CD4-positive, alpha-beta T cell treated with Interleukin-6 for 4 hours (primary cell): ENCODE data around the gene ABHD11.
"Not testable (repeated sequence)": the region's sequence is repeated elsewhere in the genome, so short reads cannot be mapped to it uniquely, and the experiment has no call there.

ENCODE experiments used
- DNase-seq: peaks from one replicate; pipeline ENCODE4 v3.0.0-alpha.2; 2020; ENCODE audit warnings: mixed read lengths

The ABHD11 gene, protein sequence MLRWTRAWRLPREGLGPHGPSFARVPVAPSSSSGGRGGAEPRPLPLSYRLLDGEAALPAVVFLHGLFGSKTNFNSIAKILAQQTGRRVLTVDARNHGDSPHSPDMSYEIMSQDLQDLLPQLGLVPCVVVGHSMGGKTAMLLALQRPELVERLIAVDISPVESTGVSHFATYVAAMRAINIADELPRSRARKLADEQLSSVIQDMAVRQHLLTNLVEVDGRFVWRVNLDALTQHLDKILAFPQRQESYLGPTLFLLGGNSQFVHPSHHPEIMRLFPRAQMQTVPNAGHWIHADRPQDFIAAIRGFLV

GRCh38 chr7:73738612-73739386, at the start of gene ABHD11:
ABHD11 (minus strand) TSS chr7:73738802; CDS start chr7:73738770, 32 bp downstream.
- peak; percentile 98 for DNase-seq

GRCh38 chr7:73787786-73788048, 49.1 kb upstream of the ABHD11 start:
- not testable (repeated sequence) for DNase-seq

- DNase-seq = no peak
These were observed 48.0 kb upstream of the ABHD11 start for GRCh38 chr7:73786588-73786987.

GRCh38 chr7:73779517-73779916, 40.9 kb upstream of the ABHD11 start:
- no peak for DNase-seq

- no peak for DNase-seq
These were observed 40.3 kb upstream of the ABHD11 start for GRCh38 chr7:73778801-73779389.

- no peak for DNase-seq
These were observed 36.3 kb upstream of the ABHD11 start for GRCh38 chr7:73774923-73775322.

GRCh38 chr7:73773700-73774517, 35.3 kb upstream of the ABHD11 start:
- no peak for DNase-seq

- no peak for DNase-seq
These were observed 32.5 kb upstream of the ABHD11 start for GRCh38 chr7:73770860-73771670.

DNA sequence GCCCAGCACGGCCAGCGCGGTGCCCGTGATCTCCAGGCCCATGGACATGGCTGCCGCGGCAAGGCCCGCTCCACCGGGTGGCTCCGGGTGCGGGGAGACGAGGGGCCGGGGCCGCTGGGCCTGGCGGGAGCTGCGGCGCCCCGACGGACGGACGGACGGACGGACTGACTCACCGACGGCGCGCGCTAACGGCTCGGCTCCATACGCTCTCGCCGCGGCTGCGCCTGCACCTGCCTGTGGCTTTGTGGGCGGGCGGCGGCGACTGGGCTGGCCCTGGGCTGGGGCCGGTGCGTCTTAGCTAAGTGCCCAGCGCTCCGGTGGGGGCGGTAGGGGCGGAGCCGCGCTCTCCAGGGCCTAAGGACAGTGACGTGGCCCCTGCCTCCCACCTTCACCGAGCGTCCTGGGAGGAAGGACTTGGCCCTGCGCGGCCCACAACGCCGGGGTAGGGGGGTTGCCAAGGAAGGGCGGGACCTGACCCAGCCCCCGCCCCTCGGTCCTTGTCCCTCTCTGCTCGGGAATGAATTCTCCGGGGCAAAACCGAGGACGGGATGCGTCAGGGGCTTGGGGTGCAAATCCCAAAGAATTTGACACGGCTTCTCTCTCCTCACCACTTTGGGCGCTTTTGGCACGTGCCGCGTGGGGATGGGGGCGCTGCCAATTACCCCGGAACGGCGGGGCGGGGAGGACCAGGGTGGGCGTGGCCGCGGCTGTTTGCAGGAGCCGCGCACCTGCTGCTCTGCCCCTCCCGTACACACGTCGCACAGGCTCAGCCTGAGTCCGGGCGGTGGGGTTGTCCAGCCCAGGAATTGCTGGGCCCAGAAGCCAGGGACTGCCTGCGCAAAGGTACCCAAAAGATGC, 31.6 kb upstream of the ABHD11 start, which contains the start of gene CLDN3:
TSS of gene CLDN3 (minus strand) at position 269 of the 858 bp plus-strand sequence. CDS start at position 48, 221 bp downstream.
- peak; percentile 10 for DNase-seq

GRCh38 chr7:73769481-73770001, 30.9 kb upstream of the ABHD11 start:
- DNase-seq = no peak

- no peak for DNase-seq
These were observed 30.3 kb upstream of the ABHD11 start for GRCh38 chr7:73768641-73769480.

DNA sequence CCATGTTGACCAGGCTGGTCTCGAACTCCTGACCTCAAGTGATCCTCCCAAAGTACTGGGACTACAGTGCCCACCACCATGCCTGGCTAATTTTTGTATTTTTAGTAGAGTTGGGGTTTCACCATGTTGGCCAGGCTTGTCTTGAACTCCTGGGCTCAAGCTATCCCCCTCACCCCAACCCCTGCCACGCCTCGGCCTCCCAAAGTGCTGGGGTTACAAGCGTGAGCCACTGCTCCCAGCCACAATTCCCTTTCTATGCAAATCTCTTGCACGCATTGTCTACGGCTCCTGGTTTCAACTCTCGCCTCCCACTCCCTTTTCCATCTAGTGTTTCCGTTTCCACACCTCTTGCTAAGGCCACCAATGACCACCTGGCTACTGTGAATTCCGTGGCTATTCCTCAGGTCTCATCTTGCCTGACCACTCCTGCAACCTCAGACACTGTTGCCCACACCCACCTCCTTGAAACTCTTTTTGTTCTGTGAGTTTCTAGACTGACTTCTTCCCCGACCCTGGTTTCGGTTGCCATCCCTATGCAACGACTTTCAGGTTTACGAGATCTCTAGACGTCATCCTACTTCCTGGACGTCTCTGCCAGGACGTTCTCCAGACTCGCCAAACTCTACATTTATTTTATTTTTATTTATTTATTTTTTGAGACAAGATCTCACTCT, 28.1 kb upstream of the ABHD11 start:
- no peak for DNase-seq

- no peak for DNase-seq
These were observed 24.0 kb upstream of the ABHD11 start for GRCh38 chr7:73762659-73762999.

DNA sequence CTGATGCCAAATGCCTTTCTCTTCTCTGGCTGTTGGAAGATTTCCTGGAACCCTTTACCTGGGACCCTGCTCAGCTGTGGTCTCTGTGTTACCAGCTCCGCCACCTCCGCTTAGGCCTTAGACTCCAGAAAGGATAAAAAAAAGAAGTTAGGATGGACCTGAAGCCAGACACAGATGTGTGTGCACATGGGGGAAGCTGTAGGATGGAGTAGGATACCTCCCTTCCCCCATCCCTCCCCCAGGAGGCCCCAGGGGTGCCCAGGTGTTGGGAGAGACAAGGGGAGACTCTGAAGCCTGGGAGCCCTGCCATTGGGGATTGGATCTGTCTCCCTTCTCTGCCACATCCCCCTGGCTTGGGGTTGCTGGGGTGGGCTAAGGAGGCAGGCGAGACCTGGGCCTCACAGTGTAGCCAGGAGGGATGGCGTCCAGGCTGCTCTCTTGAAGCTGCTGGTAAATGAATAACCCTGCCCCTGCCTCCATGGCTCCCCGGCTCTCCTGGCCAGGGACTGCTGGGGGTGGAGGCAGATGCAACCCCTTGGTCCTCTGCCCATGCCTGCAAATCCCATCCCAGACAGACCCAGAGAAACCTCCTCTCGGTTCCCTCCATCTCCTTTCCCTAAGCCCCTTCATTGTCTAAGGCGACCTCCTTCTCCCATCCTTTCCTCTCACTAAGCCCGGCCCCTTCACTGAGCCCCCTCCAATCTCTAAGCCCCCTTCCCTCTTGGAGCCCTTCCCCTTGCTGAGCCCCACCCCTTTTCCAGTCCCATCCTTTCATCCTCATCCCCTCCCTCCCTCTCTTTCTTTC, 23.5 kb upstream of the ABHD11 start:
- DNase-seq = no peak

DNA sequence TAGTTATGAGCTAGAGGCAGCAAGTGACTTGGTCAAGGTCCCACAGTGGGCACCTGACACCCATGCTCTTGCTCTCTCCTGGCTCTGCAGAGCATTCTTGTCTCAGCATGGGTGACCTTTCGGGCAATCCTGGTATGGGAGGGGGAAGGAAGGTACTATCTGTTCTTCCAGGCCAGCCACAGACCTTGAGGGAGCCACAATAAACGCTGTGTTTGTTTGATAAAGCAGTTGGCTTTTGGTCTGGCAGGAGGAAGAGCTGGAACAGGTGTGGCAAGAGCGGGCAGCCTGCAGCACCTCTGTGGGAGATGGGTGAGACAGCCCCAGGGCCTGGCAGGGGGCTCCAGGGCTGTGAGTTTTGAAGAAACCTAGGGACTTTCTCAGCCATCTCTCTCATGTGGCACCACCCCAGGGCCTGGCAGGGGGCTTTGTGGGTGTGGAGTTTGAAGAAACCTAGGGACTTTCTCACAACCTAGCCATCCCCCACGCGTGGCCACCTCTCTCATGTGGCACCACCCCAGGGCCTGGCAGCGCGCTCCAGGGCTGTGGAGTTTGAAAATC, 20.1 kb upstream of the ABHD11 start:
- DNase-seq = no peak

DNA sequence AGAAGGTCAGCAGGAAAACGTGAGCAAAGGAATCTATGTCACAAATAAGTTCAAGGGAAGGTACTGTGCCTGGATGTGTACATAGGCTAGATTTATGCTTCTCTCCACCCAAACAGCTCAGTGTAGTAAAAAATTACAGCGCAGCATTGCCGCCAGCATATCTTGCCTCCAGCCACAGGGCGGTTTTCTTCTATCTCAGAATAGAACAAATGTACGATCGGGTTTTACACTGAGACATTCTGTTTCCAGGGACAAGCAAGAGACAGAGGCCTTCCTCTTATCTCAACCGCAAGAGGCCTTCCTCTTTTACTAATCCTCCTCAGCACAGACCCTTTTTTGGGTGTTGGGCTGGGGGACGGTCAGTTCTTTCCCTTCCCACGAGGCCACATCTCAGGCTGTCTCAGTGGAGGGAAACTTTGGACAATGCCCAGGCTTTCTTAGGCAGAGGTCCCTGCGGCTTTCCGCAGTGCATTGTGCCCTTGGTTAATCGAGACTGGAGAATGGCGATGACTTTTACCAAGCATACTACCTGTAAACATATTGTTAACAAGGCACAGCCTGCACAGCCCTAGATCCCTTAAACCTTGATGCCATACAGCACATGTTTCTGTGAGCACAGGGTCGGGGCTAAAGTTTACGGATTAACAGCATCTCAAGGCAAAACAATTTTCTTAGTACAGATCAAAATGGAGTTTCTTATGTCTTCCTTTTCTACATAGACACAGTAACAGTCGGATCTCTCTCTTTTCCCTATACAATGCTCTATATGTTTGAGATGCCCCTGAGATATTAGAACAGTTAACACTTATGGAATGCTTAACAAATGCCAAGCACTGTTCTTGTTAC, 11.6 kb upstream of the ABHD11 start:
- no peak for DNase-seq

DNA sequence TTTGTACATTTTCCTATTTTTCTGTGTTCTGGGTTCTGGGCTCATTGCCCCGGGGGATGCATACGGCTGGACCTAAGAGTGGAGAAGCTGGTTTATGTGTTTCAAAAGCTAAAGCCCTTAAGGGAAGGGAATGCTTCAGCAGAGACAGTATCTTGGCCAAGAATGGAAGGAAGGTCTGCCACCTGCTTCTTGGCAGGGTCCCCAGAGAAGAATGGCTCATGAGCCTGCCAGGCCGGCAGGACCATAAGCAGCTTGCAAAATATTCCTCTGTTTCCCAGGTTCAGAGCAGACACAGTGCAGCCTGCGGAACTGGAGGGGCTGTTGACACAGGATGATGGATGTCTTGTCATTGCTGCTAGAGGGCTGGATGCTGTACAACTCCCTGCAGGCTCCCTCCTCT, 7.8 kb upstream of the ABHD11 start:
- DNase-seq = no peak
